A673 (cell line): ENCODE results near the gene TOPBP1.

Experiments used
- EZH2 ChIP-seq: fragments of 200-600 bp; sonication (generic); IDR thresholded peaks from 2 replicates; pipeline ENCODE4 v1.6.1; 2017; ENCODE audit warnings: borderline replicate concordance, low read depth, mild to moderate bottlenecking, mixed read lengths, antibody characterized with exemption, low read length; ENCODE audit not compliant: poor library complexity, severe bottlenecking
- TF ChIP-seq, protein P1 (sequence below): fragments of 300-800, 200-600 bp; sonication (generic); conservative IDR thresholded peaks from 2 replicates; pipeline ENCODE4 v1.5.1; 2017; ENCODE audit warnings: low read depth, mild to moderate bottlenecking, antibody characterized with exemption, low read length, moderate library complexity, mixed read lengths

DNA sequence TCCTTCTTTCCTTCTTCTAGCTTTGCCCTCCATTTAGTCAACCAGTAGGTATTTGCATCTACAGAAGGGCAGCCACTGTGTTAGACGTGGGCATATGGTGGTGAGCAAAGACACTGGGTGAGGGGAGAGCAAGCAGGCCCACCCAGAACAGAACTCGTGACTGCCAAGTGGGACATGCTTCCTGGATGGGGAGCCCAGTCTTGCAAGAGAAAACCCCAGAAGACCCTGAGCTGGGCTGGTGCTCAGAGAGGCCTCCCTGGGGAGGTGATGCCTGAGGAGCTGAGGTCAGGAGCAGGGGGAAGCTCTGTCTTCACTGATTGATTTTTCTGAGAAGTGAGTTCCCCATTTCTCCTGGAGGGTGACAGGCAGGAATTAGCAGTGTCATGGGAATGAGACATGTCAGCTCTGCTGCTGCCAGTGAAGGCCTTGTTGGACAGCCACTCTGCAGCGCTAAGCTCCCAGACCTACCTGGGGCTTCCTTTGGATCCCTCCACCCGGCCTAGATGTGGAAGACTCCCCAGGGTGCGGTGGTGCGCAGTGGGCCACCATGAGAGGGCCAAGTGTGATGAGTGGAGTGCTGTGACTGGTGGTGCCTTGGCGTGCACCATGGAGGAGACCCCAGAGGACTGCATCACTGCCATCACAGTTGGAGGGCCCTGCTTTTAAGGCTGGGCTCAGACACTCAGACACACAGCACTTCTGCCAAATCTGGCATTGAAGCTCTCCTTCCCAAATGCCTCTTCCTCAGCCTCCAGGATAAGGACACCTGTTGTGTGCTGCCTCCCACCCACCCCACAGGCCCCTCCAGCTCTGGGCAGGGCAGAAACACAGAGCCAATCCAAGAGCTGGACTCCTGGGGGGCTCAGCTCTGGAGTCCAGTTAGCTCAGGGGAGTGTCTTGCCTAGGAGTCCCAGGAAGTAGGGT is 40.0 kb upstream of the TOPBP1 start:
- TF ChIP-seq EZH2: no peak
- TF ChIP-seq, protein P1, sequence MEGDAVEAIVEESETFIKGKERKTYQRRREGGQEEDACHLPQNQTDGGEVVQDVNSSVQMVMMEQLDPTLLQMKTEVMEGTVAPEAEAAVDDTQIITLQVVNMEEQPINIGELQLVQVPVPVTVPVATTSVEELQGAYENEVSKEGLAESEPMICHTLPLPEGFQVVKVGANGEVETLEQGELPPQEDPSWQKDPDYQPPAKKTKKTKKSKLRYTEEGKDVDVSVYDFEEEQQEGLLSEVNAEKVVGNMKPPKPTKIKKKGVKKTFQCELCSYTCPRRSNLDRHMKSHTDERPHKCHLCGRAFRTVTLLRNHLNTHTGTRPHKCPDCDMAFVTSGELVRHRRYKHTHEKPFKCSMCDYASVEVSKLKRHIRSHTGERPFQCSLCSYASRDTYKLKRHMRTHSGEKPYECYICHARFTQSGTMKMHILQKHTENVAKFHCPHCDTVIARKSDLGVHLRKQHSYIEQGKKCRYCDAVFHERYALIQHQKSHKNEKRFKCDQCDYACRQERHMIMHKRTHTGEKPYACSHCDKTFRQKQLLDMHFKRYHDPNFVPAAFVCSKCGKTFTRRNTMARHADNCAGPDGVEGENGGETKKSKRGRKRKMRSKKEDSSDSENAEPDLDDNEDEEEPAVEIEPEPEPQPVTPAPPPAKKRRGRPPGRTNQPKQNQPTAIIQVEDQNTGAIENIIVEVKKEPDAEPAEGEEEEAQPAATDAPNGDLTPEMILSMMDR: no peak
